Measurements from ENCODE around the gene ADAMTS19.

The ADAMTS19 gene

DNA sequence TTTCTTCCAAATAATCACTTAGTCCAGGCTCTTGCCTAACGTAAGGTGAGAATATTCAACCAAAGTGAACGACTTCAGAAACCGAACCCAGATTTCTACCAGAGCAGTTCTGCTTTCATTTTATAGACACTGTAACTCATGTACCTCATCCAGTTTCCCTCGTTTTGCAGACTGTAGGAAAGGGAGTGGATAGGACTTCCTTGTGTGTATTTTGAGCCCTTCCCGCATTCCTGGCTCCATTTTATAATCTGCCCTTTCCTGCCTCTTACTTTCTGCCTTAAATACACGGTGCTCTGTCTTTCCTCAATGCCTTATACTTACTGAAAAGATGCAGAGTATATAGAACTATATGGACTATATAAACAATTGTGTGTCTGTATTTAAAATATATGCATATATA is 308.6 kb downstream of the ADAMTS19 start:
- no peak for DNase-seq (ENCODE audit: low read depth in 2 of 2)

DNA sequence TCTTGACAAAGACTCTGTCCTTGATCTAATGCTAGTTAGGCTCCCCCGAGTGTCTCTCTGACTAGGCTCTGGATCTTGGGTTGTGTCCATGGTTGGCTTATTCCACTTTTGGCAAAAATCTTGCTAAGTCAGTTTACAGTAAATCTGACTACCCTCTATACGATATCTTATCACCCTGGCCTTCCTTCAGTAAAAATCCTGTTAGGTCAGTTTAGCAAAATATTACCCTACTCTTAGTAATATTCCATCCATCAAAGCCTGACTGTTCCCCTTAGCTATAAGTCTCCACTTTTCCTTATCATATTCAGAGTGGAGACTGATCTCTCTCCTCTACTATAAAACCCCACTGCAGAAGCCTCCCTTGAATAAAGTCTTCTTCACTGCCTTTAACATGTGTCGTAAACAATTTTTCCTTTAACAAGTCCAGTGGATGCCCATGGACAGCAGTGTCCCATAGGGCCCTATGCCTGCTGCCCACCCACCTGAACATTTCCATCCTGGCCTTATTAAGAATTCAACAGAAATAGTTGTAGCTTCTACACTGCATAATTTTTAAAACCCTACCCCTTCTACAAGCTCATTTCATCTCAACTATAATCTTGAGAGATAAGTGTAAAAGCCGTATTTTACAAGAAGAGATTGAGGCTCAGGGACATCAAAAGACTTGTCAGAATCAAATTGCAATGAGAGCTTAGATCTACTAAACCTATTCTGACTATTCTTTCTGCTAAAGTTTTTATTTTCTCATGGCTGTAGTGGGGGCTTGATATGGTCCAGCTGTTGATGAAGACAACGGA is 310.1 kb downstream of the ADAMTS19 start:
- DNase-seq (ENCODE audit: low read depth in 2 of 2): no peak

DNA sequence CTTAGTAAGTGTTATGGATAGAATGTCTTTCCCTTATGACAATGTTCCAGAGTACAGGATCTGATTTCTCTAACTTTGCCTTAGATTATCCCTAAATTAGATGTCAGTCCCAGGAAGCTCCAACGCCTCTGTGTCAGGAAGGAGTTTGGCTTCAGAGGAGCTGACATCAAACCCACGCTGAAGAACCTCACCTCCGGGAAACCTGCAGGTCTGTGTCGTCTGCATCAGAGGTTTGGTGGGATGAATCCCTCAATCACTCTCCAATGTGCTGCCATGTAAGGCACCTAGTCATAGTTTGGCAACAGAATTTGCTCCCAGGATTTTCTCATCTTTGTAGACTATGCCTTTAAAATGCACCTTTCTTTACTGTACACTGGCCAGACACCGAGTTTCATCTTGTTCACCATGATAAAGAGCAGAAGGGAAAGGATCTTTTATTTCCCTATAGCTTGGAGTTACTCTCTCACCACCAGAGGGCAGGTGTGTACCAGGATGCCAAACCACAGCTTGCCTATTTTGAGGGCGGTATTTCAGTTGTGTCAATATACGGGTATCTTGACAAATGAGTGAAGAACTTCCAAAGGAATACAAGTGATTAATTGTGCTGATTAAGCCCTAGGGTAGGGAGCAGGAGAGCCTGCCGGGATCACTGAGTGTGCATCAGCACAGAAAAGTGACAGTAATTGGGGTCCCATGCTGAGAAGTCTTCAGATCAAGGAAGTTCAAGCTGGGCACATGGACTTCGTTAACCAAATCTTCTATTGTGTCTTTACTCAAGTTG is 311.1 kb downstream of the ADAMTS19 start:
- no peak for DNase-seq (ENCODE audit: low read depth in 2 of 2)

DNA sequence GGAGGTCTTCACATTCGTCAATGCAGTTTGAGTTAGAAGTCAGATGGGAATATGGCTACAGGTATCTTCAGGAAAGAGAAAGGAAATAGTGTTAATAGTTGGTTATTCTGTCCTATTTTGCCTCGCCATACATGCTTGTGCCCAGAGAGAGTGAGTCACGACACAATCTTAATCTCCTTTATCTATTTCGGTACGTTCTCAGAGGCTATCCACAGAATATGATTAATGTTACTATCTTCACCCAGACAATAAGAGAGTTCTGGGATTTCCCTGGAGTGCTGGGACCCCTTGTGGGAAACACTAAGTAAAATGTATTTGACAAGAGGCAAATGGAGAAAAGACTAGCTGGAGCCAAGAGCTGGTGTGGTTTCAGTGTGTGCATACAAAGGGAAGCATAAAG is 313.3 kb downstream of the ADAMTS19 start:
- no peak for DNase-seq (ENCODE audit: low read depth in 2 of 2)

DNA sequence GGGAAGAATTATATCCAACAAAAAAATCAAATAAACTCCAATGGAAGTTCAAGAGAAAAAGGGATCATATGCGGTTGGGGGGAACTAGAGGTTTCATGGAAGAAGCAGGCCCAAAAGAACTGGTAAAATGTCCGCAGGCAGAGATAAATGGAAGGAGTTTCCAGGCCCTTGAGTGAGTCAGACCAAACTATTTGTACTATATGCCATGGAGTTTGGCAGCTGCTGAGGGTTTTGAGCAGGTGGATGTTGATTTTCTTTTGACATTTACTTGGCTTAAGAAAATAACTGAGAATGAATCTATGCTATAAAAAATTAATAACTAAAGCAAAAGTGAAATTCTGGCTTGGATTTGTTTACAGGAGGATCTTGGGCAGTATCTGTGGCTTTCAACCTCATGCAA is 321.5 kb downstream of the ADAMTS19 start:
- DNase-seq (ENCODE audit: low read depth in 2 of 2): no peak
